ENCODE results near the gene CBLIF.
"Not testable (repeated sequence)": the region's sequence is repeated elsewhere in the genome, so short reads cannot be mapped to it uniquely, and the experiment has no call there.

GRCh38 chr11:59784441-59784840 lies 60.9 kb downstream of the CBLIF start:
- not testable (repeated sequence) for TF ChIP-seq POLR2A, CTCF (IDR thresholded peaks at IDR 0.05)
